ENCODE results near the gene NUTM2F. TPM values are rescaled to one million over a fixed set of nuclear protein-coding genes. Genes with fewer than 3 reads are reported as not detected.
"Not testable (repeated sequence)": the region's sequence is repeated elsewhere in the genome, so short reads cannot be mapped to it uniquely, and the experiment has no call there.

Gene NUTM2F
- total RNA-seq, 1 donor: not detected

DNA sequence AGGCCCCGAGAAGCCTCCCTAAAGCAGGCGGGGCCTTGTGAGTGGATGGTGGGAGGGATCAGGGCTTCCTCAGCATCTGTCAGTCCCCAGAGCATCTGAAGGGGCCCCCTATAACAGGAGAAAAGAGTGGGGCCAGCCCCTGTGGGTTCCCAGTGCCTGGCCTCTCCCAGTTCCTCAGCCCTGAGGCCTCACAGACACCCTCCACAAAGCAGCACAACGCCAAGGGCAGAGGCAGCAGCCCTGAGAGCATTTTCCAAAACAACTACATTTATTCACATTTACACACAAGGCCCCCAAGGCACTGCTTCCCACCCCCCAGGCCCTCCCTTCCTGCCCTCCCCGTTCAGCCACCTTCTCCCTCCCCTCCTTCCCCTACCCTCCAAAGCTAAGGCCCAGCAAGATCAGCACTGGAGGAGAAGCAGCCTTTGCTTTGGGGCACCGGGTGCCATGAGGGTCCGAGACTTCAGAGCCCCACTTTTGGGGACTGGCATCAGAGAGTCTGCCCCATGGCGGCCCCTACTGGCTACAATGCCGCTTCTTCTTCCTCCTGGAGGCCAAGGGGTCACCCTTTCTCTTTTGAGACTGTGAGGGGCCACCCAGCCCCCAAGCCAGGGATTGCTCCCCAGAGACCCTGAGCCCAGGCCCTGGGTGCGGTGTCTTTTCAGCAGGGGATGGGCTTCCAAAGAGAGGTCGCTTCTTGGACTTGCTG is 10.3 kb downstream of the NUTM2F start:
- H3K4me3 ChIP-seq (ENCODE audit: low read depth, low read length); DNase-seq (ENCODE audit: low read depth): not testable (repeated sequence)

DNA sequence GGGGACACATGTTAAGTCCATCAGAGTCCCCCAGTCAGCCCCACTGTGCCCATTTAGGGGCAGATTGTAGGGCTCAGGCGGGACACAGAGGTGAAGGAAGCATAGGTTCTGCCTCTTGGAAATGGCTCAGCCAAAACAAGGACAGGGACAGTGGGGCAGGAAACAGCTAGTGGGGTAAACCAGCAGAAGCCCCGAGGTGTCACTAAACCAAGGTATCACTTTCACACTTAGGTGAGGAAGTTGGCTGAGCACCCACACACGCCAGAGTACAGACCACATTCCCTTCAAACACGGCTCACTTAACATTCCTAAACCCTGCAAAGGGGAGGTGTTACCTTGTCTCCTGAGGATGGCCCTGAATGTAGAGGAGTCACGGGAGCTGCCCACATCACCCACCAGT is 12.2 kb downstream of the NUTM2F start:
- not testable (repeated sequence) for H3K4me3 ChIP-seq (ENCODE audit: low read depth, low read length)

DNA sequence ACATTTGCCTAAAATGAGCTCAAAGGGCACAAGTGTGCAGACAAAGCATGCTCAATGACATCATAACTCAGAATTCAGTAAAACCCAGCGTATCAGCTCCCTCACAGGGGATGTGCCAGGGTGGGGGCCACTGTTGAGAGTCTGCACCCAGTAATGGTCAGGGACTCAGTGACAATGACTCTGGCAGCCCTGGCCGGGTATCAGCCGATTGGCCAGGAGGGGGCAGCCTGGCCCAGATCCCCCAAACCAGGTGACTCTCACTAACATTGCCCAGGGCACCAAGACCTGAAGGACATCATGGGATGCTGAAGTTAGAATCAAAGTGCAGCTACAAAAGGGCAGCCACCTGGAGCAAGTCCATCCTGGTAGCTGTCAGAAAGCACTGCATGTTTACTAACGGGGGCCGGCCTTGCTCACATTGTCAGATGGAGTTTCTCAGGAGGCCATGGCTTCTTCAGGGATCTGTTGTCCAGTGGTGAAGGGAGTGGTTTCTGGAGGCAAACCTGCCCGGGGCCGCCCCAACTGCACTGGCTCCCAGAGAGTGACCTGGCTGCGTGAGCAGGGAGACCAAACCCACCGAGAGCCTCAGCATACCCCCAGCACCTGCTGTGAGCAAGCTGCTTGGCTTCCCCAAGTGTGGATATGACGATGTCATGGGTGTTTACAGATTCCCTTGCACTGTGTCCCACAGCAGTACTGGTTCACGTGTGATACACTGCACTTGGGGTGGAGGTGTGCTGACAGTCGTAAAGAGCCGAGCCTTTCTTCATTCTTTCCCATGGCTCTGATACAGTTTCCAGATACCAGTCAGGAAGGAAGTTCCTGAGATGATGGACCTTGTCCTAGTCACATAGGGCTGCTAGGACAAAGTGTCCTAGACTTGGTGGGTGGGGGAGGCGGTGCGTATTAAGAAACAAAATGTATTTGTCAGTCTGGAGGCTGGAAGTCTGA is 13.1 kb downstream of the NUTM2F start:
- H3K4me3 ChIP-seq (ENCODE audit: low read depth, low read length); DNase-seq (ENCODE audit: low read depth): not testable (repeated sequence)

More for the DNA sequence above, 12.2 kb downstream of the NUTM2F start:
- not testable (repeated sequence) for DNase-seq (ENCODE audit: low read depth)

DNA sequence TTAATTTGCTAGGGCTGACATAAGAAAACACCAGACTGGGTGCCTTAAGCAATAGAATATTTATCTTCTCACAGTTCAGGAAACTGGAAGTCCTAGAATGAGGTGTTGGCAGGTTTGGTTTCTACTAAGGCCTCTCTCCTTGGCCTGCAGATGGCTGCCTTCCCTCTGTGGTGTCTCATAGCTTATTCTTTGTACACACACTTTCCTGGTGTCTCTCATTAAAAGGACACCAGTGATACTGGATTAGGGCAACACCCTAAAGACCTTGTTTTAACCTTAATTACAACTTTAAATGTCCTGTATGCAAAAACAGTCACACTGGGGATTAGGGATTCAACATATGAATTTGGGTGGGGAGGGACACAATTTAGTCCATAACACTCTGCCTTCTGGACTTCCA is 25.1 kb downstream of the NUTM2F start:
- TF ChIP-seq, protein P1, sequence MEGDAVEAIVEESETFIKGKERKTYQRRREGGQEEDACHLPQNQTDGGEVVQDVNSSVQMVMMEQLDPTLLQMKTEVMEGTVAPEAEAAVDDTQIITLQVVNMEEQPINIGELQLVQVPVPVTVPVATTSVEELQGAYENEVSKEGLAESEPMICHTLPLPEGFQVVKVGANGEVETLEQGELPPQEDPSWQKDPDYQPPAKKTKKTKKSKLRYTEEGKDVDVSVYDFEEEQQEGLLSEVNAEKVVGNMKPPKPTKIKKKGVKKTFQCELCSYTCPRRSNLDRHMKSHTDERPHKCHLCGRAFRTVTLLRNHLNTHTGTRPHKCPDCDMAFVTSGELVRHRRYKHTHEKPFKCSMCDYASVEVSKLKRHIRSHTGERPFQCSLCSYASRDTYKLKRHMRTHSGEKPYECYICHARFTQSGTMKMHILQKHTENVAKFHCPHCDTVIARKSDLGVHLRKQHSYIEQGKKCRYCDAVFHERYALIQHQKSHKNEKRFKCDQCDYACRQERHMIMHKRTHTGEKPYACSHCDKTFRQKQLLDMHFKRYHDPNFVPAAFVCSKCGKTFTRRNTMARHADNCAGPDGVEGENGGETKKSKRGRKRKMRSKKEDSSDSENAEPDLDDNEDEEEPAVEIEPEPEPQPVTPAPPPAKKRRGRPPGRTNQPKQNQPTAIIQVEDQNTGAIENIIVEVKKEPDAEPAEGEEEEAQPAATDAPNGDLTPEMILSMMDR (IDR thresholded peaks at IDR 0.05; ENCODE audit: insufficient read depth, low read depth, low read length): no peak
- H3K4me3 ChIP-seq (ENCODE audit: low read depth, low read length): no peak overlapping the region
- no peak for DNase-seq (ENCODE audit: low read depth)

DNA sequence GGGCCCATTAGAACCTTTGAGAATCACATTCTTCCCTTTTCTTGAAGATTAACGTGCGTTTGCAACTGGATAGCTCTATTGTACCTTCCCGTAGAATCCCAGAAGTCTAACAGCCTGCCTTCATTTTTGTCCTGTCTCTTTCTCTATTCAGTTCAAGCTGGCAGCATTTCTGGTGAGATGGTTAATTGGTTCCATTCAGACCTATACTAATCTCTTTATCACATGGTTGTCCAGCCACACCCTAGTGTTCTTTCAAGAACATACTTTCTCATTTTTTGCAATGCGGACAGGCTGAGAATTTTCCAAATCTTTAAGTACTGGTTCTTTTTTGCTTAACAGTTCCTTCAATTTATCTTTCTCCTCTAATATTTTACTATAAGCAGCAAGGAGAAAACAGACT is 26.0 kb downstream of the NUTM2F start:
- H3K4me3 ChIP-seq (ENCODE audit: low read depth, low read length): no peak overlapping the region
- no peak for DNase-seq (ENCODE audit: low read depth)
- TF ChIP-seq, protein P1 (IDR thresholded peaks at IDR 0.05; ENCODE audit: insufficient read depth, low read depth, low read length): no peak

DNA sequence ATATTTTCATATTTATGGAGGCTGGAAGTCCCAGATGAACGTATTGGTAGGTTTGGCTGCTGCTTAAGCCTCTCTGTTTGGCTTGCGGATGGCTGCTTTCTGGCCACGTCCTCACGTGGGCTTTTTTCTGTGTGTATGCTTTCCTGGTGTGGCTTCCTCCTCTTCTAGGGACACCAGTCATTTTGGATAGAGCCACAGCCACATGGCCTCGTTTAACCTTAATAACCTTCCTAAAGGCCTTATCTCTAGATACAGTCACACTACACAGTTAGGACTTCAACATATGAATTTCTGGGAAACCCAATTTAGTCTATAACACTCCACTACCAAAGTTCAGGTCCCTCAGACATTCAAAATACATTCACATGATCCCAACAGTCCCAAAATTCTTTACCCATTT is 26.9 kb downstream of the NUTM2F start:
- TF ChIP-seq, protein P1 (IDR thresholded peaks at IDR 0.05; ENCODE audit: insufficient read depth, low read depth, low read length): no peak
- DNase-seq (ENCODE audit: low read depth): no peak
- no peak overlapping the region for H3K4me3 ChIP-seq (ENCODE audit: low read depth, low read length)

DNA sequence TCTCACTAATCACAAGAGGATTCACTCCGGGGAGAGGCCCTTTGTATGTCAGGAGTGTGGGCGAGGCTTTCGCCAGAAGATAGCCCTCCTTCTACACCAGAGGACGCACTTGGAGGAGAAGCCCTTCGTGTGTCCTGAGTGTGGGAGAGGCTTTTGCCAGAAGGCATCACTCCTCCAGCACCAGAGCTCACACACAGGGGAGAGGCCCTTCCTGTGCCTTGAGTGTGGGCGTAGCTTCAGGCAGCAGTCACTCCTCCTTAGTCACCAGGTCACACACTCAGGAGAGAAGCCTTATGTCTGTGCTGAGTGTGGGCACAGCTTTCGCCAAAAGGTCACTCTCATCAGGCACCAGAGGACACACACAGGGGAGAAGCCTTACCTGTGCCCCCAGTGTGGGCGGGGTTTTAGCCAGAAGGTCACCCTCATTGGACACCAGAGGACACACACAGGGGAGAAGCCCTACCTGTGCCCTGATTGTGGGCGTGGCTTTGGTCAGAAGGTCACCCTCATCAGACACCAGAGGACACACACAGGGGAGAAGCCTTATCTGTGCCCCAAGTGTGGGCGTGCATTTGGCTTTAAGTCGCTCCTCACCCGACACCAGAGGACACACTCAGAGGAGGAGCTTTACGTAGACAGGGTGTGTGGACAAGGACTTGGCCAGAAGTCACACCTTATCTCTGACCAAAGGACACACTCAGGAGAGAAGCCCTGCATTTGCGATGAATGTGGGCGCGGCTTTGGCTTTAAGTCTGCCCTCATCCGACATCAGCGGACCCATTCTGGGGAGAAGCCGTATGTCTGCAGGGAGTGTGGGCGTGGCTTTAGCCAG is 27.8 kb downstream of the NUTM2F start:
- no peak for DNase-seq (ENCODE audit: low read depth)
- H3K4me3 ChIP-seq (ENCODE audit: low read depth, low read length): no peak overlapping the region
- TF ChIP-seq, protein P1 (IDR thresholded peaks at IDR 0.05; ENCODE audit: insufficient read depth, low read depth, low read length): no peak

Measured in fibroblast of villous mesenchyme (primary cell).